Measurements from ENCODE around the gene DNAJC11.
A peak's percentile ranks its signal among the peaks of the same experiment; 100 is the strongest.

The DNAJC11 gene

DNA sequence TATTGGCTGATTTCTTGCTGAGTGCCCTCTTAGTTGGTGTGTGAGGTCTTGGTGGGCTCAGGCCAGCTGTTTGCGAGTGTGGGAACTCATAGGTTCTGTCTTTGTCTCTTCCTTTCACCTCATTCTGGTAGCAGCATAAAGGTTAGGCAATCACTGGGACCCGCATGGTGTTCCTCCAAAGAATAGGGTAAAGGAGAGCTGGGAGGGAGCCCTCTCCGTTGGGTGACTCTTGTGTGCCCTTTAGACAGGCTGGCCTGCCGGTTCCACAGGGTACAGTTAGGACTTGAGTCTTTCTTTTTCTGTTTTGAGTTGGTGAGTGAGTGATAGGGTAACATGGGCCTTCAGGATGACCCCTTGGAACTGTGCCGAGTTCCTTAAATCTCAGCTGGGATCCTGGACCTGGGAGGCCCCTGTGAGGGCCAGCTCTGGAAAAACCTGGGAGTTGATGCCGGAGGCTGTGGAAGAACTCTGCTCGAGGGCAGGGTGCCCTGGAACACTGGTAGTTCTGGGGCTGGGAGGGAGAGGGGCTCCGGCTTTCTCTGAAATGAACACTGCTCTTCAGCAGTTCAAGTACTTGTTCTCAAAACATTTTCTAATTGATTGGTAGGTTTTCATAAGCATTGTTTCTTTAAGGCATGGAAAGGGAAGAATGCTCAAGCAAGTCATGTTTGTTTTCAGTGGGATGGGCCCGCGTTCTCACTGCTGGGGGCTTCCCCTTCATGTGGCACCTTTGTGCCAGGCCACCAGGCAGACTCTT is 79.0 kb downstream of the DNAJC11 start:
- H3K4me3 ChIP-seq (ENCODE audit: low read depth, low read length): no peak overlapping the region

DNA sequence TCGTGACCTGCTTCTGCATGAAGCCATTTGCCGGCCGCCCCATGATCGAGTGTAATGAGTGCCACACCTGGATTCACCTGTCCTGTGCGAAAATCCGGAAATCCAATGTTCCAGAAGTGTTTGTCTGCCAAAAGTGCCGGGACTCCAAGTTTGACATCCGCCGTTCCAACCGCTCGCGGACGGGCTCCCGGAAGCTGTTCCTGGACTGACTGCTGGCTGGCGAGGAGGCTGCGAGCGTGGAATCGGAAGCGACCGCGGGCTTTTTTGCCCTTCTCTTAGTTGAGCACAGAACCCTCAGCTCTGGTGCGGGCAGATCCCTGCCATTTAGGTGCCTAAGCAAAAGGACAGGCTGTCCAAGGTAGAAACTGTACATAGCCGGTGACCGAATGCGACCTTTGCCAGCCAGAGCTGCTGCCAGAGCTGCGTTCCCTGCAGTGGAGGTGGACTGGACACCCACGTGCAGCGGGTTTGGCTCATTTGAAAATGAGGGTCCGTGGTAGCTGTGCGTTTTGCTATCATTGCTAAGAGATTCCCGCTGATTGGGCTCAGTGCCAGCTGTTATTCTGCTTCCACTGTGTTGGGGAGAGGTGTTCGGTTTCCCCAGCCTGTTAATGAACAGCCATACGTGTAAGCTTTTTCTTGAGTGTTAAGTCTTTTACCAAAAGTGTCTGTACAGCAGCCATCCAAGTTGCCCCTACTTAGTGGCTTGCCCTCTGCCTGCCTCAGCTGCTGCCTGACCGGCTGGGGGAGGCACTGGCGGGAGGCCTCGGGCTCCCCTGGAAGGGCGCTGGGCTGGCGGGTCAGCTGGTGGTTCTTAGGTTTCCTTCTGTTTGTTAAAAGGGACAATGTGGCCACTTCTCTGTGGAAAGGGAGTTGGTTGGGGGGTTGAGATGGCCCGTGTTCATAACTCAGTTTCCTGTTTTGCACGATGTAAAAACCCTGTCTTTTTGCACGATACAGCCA is 79.9 kb downstream of the DNAJC11 start:
- TF ChIP-seq, protein P1, sequence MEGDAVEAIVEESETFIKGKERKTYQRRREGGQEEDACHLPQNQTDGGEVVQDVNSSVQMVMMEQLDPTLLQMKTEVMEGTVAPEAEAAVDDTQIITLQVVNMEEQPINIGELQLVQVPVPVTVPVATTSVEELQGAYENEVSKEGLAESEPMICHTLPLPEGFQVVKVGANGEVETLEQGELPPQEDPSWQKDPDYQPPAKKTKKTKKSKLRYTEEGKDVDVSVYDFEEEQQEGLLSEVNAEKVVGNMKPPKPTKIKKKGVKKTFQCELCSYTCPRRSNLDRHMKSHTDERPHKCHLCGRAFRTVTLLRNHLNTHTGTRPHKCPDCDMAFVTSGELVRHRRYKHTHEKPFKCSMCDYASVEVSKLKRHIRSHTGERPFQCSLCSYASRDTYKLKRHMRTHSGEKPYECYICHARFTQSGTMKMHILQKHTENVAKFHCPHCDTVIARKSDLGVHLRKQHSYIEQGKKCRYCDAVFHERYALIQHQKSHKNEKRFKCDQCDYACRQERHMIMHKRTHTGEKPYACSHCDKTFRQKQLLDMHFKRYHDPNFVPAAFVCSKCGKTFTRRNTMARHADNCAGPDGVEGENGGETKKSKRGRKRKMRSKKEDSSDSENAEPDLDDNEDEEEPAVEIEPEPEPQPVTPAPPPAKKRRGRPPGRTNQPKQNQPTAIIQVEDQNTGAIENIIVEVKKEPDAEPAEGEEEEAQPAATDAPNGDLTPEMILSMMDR (IDR thresholded peaks at IDR 0.05; ENCODE audit: low read depth, low read length): no peak
- H3K4me3 ChIP-seq (ENCODE audit: low read depth, low read length): no peak overlapping the region
- no peak for DNase-seq (ENCODE audit: low read depth, low spot score)
- in situ Hi-C loops (cut with HindIII; ENCODE audit: low sequenced_read_pairs): no loop called here

More for the DNA sequence above, 79.0 kb downstream of the DNAJC11 start:
- in situ Hi-C loops (cut with HindIII; ENCODE audit: low sequenced_read_pairs): no loop called here
- TF ChIP-seq, protein P1 (IDR thresholded peaks at IDR 0.05; ENCODE audit: low read depth, low read length): no peak
- no peak for DNase-seq (ENCODE audit: low read depth, low spot score)

DNA sequence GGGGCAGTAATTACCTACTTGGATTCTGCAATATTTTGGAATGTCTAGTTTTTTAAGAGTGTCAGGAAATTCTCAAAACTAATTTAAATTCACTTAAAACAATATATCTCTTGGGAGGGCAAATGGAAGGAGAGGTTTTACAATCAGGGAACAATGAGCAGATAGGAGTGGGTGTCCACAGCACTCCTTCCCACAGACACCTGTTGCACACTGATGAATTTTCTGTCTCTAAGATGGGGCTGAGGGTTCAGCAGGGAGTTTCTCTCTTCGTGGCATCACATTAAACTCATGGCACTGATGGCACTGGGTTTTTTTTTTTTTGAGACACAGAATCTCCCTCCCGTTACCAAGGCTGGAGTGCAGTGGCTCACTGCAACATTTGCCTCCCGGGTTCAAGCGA is 82.6 kb downstream of the DNAJC11 start:
- TF ChIP-seq, protein P1 (IDR thresholded peaks at IDR 0.05; ENCODE audit: low read depth, low read length): no peak
- H3K4me3 ChIP-seq (ENCODE audit: low read depth, low read length): no peak overlapping the region
- DNase-seq (ENCODE audit: low read depth, low spot score): no peak
- in situ Hi-C loops (cut with HindIII; ENCODE audit: low sequenced_read_pairs): no loop called here

DNA sequence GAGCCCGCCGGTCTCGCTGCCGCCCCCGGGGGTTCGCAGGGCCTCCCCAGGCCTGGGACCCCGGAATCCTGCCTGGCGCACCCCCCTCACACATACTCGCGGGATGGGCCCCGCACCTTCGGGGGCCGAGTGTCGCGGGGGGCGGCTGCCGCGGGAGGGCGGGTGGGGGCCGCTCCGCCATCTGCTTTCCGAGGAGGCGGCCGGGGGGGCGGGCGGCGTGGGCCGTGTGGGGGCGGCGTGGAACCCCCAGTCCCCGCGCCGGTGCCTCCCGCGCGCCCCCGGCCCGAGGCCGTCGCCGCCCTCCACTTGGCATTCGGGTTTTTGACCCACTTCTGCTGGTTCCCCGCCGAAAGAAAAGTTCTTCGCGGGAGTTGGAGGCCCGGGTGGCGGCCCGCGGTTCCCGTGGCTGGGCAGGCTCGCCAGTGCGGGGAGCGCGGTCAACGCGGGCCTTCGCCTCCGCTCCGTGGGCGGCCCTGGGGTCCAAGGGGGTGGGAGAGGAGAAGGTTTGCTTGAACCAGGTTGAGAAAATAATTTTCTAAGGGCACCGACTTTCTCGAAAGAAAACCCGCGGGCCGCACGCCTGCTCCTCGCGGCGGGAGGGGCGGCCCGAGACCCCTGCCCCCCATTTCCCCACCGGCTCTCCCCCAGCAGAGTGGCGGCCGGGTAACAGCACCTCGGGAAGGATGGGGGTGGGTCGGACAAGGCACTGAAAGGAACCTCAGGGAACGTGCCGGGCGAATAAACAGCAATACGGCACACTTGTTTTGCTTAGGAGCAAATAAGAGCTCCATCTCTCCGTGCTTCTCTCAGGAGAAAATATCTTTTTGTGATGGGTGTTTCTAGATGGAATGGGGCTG is 86.5 kb downstream of the DNAJC11 start:
- no peak for DNase-seq (ENCODE audit: low read depth, low spot score)
- peak overlapping the region; percentile 66 for H3K4me3 ChIP-seq (ENCODE audit: low read depth, low read length)
- in situ Hi-C loops (cut with HindIII; ENCODE audit: low sequenced_read_pairs): no loop called here
- TF ChIP-seq, protein P1 (IDR thresholded peaks at IDR 0.05; ENCODE audit: low read depth, low read length): no peak

DNA sequence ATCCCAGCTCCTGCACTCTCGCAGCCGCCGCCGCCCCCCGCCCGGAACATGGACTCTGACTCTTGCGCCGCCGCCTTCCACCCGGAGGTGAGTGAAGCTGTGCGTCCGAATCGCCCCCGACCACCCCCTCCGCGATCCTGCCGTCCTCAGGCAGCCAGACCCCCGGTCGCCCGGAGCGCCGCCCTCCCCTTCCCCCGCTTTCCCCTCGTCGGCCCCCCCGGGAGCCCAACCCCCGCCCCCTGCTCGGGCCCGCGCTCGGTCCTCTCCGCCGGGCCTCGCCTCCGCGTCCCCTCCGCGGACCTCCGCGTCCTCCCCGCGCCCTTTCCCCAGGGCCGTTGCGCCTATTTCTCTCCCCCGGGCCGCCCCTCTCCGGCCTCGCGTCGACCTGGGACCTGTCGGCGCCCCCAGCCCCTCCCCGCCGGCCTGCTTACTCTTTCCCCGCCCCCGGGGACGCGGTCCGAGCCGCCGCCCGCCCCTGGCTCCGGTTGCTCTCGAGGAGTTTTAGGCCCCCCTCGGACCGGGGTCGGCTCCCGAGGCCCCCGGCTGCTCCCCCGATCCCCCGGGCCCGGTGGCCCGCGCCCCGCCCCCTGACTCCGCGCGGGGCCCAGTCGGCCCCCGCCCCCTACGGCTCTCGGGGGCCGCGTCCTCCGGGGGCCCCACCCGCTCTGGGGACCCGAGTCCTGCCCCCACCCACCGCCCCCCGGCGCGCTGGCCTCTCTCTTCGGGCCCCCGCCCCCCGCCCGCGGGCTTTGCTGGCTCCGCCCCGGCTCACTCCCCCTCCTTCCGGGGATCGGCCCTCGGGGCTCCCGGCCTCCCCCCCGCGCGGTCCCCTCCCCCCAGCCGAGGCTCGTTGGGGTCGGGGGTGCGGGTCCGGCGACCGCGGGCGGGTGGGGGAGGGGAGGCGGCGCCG is 87.3 kb downstream of the DNAJC11 start:
- TF ChIP-seq, protein P1 (IDR thresholded peaks at IDR 0.05; ENCODE audit: low read depth, low read length): no peak
- H3K4me3 ChIP-seq (ENCODE audit: low read depth, low read length): peak overlapping the region; percentile 66
- DNase-seq (ENCODE audit: low read depth, low spot score): no peak
- in situ Hi-C loops (cut with HindIII; ENCODE audit: low sequenced_read_pairs): no loop called here
